NCI-H1930 (cell line): ENCODE measurements around the gene RSAD1.

Experiments used
- DNase-seq, 2 experiments: peaks; one replicate each; lab custom pipeline; 2025; lab: John Stamatoyannopoulos, UW

Gene RSAD1

DNA sequence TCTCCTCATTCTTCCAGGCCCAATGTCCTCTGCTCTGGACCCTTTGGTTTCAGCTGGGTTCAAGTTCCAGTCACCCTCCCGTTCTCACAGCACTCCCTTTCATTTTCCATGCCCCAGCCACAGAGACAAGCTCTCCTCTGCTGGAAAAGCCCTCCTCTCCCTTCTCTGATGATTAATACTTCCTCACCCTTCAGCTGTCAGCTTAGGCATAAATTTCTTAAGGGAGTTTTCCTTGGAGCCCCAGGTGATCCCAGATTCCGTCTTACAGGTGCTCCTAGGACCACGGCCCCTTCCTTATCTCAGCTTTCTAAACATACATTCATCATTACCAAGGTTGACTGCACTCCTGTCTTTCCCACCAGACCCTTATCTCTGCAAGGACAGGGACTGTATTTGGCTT, 20.4 kb upstream of the RSAD1 start:
- no peak for DNase-seq

DNA sequence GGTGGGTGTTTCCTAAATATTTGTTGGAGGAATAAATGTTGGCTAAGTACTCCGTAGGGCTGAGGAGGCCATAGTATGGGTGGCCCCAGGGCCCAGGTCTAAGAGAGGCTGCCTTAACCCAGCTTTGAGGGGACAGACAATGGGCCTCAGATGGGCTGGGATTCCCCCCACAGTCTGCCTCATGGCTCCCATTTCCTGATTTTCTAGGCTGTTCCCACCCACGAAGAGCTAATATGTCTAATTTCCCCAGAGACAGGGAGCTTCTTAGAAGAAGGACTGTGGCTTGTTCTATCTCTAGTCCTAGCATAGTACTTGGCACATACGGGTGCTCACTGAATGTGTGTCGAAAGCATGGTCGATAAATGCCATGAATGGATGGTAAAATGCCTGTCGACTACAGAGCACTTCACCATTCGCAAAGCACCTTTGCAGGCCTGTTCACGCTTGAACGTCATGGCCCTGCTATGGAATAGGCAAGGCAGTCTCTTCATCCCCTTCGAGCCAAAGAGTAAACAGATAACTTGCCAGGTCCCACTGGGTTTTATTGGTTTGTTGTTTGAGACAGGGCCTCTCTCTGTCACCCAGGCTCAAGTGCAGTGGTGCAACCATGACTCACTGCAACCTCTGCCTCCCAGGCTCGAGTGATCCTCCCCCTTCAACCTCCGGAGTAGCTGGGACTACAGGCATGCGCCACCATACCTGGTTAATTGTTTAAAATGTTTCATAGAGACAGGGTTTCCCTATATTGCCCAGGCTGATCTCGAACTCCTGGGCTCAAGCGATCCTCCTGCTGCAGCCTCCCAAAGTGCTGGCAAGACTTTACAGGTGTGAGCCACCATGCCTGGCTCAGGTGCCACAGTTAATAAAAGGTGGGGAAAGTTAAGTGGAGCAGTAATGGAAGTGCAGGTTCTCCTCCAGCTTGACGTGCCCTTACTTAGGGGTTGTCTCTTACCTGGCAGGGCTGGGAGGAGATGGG, 19.7 kb upstream of the RSAD1 start:
- no peak for DNase-seq

DNA sequence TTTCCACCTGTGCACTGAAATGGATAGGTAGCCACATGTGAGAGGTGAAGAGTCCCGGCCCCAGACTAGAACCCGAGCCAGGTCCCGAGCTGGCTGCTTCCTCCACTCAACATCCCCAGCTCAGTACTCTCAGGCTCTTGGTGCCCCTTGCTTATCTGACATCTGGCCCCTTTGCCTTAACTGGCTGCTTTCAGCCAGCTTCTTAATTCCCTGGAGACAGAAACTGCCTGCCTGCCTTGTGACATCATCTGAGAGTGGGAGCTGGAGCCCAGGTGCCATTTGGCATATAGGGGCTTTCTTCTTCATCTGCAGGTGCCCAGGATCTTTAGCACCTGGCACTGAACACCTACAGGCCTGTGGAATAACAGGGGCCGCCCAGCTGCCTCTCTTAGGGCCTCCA, 18.9 kb upstream of the RSAD1 start:
- no peak for DNase-seq

DNA sequence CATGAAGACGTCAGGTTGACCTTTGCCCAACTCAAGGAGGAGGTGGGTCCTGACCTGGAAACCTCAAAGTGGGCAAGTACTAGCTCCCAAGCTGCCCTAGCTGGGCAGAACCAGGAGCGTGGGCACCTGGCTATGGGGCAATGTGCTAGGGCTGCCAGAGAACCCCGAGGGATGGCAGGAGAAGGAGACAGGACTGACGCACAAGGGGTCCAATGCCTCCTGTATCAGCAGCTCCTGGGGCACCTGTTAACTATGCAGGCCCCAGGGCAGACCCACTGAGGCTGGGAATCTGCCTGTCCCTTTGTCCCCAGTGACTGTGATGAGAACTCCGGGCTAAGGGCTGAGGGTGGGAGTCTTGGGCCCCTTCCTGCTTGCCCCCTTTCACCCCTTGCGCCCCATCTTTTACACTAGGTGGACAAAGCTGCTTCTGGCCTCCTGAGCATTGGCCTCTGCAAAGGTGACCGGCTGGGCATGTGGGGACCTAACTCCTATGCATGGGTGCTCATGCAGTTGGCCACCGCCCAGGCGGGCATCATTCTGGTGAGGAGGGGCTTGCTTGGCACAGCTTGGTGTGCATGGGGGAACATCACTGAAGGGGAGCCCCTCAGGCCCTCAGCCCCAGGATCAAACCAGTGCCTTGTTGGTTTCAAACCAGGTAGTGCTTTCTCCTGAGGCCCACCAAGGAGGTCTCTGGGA, 17.7 kb upstream of the RSAD1 start:
- DNase-seq: no peak

DNA sequence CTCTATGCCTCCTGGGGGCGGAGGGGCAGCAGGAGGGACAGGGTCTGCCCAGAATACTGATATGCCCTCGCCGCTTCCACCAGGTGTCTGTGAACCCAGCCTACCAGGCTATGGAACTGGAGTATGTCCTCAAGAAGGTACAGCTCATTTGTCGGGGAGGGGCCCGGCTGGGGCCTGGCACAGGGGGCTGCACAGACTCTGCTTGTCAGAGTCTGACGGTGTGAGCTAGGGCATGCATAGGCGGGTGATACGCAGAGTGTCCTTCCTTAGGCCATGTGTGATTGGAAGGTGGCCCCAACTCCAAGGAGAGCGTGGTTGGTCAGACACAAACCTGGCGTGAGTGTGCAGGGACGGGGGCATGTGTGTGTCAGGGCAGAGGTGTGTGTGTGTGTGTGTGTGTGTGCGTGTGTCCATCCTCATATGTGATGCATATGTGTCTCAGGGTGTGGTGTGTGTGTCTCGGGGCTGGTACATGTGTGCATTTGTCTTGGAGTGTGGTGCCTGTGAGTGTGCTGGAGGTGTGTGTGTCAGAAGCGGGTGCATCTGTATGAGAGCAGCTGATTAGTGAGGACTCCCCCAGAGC, 17.0 kb upstream of the RSAD1 start:
- DNase-seq: no peak

DNA sequence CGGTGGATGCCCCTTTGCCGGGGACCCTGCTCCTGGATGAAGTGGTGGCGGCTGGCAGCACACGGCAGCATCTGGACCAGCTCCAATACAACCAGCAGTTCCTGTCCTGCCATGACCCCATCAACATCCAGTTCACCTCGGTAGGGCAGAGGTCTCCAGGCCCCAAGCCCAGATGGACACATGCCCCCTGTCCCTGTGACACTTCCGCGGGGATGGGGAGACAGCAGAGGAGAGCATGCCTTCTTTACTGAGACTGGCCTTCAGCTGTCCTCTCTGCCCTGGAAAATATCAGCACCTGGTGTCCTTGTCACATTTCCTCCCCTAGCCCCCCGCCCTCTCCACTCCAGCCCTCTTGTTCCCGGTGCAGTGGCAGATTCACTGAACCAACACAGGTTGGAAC, 16.2 kb upstream of the RSAD1 start:
- no peak for DNase-seq

DNA sequence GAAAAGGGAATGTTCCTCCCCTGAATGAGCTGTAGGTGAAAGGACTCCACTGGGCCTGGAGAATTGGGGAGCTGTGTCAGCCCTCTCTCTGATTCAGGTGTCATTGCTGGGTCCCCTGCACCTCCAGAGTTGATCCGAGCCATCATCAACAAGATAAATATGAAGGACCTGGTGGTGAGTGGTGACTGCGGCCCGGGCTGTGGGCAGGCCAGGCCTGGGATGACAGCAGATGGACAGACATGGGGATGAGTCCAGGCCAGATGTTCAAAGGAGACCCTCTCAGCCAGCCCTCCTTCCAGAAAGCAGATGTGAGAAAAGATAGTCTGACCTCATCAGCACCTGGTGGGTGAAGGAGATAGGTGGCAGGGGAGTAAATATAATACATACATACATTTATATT, 14.5 kb upstream of the RSAD1 start:
- no peak for DNase-seq

DNA sequence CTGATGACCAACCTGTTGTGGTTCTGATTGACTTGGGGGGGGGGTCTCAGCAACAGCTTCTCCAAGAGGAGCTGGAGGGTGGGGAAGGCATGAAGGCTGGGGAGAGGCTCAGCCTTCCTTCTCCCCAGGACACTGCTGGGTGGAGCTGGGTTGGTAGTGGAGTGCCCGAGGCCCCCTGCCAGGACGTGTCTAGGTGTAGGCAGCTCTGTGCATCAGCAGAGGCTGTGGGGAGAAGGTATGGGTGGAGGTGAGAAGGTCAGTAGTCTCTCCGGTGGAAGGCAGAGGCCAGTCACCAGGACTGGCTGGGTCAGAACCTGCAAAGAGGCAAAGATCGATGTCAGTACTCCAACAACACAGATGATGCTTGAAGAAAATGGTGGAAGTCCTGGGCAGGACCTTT, 13.9 kb upstream of the RSAD1 start:
- DNase-seq: no peak

DNA sequence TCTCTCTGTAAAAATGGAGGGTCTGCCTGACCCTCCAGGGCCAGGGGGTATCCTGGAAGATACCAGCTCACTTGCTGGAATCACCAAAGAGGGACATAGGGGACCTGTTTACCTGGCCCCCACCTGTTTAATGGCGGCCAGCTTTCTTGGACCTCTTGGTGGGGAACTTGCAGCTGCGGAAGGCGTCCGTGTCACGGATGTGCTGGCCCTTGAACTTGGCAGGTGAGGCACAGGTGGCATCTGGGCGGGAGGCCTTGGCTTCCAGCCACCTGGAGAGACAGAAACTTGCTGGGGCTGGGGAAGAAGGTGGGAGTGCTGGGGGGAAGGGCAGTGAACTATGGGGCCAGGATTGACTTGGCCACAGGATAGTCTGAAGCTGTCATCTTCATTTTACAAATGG, 13.5 kb upstream of the RSAD1 start:
- no peak for DNase-seq

DNA sequence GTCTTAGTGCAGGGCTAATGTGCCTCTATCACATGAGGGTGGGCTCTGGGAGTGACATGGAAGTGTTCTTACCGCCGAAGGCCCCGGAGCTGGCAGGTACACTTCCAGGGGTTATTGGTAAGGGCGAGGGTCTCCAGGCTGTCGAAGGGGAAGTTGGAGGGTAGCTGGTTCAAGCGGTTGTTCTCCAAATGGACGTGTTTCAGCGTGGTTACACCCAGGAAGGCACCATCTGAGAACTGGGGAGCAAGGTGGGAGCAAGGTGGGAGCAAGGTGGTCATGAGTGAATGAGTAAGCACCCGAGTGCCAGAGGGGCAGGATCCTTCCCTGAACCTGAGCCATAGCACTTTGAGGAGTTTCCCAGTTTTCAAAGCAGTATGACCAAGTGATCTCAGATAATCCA, 13.0 kb upstream of the RSAD1 start:
- DNase-seq: no peak

DNA sequence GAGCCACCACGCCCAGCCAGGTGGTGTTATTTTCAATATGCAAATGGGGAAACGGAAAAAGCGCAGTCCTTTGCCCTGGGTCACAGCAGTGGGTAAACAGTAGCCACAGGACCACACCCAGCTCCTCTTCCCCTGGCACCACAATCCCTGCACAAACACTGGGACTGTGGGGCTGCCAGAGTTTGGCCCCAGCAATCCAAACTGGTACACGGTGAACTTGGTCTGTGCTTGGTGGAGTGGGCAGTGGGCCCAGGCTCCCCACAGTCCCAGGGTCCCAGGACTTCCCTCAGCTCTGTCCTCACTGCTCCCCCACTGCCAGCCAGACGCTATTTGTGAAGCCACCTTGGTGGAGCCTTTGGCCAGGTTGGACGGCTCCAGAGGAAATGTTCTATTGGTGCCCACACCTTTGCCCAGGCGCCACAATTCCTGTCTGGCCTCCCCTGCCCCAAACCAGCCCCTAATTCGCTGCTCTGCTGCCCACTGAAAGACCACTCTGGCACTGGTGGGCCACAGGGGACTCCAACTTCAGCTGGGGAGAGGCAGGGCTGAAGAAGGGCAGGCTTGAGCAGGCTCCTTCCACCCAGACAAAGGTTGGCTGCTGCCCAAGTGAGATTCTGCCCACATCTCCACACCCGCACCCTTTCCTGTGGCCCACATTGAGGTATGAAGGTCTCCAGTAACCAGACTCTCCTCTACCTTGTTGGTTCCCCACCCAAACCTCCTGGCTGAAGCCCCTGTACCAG, 12.1 kb upstream of the RSAD1 start:
- DNase-seq: no peak

DNA sequence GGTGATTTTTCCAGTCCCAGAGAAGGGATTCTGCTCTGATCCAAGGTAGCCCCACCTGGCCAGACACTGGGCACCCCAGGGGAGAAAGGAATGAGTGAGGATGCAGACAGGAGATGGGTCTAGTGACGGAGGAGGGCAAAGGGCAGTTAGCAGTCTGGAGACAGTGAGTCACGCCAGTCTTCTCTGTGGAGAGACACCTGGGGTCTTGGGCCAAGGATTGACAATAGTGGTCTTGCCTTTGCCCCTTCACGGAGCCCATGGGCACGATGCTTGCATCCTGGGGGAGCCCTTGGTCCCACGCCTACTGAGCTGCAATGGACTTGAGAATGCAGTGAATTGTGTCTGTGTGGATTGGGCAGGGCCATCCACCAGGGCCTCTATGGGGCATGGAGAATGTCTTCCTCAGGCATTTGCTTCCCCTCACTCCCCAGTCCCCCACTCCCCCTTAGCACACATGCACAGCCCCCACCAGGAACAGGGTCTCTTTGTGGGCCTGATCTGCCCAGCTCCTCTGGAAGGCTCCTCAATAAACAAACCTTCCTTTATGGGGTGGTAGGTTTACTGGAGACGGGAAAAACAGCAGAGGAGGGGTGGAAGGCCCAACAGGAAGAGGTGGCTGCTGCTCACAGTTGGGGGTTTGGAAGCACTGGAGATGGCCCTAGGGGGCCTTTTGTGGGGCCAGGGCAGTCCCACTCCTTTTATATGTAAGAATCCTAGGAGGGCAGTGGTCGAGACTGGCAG, 11.4 kb upstream of the RSAD1 start:
- no peak for DNase-seq

DNA sequence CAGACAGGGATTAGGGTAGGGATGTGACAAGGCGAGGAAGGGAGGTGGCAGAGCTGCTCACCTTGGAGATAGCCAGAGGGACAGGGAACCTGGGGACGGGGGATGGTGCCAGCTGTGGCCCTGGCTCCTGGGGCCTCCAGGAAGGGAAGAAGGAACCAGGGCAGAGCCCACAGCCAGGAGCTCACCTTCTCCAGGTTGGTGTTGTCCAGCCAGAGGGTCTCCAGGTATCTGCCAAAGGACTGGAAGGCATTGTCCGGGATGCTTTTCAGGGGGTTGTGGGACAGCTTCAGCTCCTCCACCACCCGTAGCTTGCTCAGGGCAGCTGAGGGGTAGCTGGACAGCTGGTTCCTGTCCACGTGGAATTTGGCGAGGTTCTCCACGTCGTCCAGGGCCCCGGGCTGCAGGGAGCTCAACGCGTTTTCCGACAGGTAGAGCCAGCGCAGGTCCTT, 10.8 kb upstream of the RSAD1 start:
- DNase-seq: no peak

DNA sequence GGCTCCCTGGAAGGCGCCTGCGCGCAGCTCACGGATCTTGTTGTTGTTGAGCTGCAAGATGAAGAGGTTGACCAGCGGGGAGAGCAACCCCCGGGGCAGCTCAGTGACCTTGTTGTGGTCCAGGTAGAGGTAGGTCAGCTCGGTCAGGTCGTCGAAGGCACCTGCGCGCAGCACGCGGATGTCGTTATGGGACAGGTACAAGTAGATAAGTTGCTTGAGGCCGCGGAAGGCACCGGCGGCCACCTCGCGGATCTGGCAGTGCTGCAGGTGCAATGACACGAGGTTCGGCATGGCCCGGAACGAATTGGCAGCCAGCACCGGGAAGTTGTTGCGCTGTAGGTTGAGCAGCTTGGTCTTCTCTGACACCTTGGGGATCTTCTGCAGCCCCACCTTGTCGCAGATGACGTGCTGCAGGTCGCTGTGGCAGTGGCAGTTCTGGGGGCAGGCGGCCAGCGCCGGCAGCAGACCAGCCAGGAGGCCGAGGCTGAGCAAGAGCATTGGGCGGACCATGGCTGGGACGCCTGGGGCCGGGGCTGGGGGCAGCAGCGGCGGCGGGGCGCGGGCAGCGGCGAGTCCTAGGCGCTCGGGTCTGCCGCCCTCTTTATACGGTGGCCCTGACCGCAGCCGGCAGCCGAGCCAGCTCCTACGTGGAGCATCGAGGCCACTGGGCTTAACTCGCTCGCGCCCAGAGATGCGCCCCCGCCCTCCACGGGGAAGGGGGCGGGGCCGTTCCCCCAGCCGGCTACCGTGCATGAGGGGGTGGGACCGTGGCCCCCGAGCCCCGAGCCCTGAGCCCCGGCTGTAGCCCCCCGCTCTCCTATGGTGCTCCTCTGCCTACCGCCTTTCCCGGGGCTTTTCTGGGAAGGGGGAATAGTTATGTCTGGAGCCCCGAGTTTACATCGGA, 10.1 kb upstream of the RSAD1 start, which contains the start of gene CHAD:
Gene CHAD (minus strand): TSS at position 577 of the 904 bp plus-strand sequence. CDS start 67 bp downstream, at position 510.
- no peak for DNase-seq

DNA sequence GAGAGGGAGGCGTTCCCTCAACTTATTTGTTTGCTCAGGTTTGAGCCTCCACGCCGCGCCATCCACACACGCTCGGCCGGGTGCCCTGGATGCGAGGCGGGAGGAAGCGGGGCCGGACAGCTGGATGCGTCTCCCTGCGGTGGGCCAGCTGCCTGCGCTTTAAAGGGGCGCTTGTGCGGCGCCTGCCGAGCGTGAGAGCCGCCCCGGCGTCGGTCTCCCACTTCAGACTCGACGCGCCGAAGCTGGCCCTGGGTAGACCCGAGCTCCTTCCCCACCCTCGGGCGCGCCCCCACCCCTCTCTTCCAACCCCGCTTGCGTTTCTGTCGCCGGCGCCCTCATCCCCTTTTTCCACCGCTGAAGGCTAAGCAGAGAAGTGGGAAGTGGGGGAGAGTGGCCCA, 9.5 kb upstream of the RSAD1 start:
- no peak for DNase-seq

DNA sequence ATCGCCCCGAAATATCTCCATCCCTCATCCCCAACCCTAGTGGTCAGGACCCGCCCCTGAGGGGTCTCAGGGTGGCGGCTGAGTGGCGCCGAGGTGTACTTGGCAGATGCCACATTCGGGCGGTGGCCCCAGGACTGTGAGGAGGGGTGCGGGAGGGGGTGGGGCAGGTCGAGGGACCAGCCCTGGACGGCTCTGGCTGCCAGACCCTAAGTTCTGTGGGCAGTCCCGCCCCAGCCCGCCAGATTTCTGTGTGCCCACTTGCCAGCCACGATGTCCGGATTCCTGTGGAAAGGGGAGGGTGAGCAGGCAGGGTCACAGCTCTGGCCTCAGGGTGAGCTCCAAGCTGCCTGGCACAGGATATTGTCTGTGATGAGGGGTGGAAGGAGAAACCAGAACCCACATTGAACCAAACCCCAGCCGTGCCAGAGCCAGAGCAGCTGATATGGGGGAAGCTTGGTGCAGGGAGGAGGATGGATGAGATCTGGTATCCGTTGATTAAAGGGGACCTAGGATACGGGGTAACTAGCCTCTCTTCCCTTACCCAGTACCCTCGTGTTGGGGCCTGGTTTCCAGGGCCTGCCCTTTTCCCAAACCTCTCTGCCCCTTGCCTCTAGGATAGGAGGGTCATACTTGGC, 8.9 kb upstream of the RSAD1 start:
- DNase-seq: no peak

DNA sequence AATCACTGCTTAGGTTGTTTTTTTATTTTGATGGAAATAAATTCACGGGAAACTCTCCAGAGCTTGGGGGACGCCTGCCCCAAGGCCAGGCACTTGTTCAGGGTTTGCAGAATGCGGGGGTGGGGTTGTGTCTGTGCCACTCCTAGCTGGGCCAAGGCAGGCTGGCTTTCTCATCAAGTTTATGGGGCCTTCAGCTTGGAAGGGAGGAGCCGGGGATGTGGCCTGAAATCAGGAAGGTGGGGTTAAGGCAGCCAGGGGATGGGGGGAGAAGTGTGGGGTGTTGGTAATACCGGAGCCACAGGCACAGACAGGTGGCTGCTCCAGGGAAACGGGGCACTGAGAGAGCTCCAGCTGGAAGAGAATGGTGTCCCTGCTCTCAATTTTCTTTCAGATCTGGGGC, 8.2 kb upstream of the RSAD1 start:
- no peak for DNase-seq

DNA sequence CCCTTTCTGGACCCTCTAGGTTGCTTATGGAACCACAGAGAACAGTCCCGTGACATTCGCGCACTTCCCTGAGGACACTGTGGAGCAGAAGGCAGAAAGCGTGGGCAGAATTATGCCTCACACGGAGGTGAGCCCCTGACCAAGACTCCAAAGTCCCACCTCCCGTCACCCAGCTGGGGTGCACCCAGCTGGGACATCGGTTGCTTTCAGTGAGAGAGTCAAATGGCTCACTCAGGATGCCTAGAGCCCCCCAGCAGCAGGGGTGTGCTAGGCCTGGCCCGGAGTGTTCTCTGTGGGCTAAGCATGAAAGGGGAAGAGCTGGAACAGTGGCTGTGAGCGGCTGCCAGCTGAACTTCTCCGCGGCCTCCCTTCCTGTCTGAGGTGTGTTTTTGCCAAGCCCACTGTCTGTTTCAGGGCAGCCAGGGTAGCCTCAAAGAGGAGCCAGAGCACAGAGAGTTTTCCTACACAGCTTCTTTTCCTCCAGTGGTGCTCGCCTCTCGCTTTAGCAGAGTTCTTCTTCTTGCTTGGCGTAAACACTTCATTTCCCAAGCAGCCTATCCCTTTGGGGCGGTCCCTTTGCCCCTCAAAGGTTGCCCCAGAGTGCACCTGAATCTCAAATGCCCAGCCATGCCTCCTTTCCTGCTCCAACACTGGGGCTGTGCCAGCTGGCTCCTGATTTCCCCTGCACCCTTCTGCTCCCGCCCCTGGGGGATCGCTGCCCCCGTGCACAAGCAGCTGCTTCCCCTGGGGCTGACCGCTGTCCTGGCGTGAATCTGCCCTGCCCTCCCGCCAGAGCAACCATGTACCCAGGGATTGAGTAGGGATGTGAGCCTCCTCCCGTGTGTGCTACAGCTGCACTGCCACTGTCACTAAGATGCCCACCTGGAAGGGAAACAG, 7.4 kb upstream of the RSAD1 start:
- no peak for DNase-seq

DNA sequence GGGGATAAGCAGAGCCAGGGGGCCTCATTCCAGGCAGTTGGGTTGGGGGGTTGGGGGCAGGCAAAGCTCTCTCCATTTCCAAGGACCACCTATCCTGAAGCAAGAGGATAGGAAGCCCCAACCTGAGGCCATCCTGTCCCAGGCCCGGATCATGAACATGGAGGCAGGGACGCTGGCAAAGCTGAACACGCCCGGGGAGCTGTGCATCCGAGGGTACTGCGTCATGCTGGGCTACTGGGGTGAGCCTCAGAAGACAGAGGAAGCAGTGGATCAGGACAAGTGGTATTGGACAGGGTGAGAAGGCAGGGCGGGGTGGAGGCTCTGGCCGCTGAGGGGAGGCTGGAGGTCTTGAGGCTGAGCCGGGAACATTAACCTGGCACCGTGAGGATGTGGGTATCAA, 6.4 kb upstream of the RSAD1 start:
- DNase-seq: no peak
